ENCODE data around the gene IGSF23. TPM values are rescaled to one million over a fixed set of nuclear protein-coding genes. Genes with fewer than 3 reads are reported as not detected.
A peak's percentile ranks its signal among the peaks of the same experiment; 100 is the strongest.
"Not testable (repeated sequence)": the region's sequence is repeated elsewhere in the genome, so short reads cannot be mapped to it uniquely, and the experiment has no call there.

Gene IGSF23
- total RNA-seq, 1 donor from 2014 or later, result not detected

- DNase-seq (ENCODE audit: extremely low spot score, unreplicated experiment), result no peak
Measured at GRCh38 chr19:44628793-44629192, 15.4 kb downstream of the IGSF23 start.

GRCh38 chr19:44631611-44632010 lies 18.2 kb downstream of the IGSF23 start:
- H3K27me3 Mint-ChIP-seq, result peaks cover 16% of the 10 kb centered on the region
- not testable (repeated sequence) for H3K27ac Mint-ChIP-seq; H3K4me3 Mint-ChIP-seq; DNase-seq (ENCODE audit: extremely low spot score, unreplicated experiment); H3K36me3 Mint-ChIP-seq; H3K9me3 Mint-ChIP-seq
- peaks cover 20% of the 10 kb centered on the region for H3K4me1 Mint-ChIP-seq (ENCODE audit: unreplicated experiment)

More at GRCh38 chr19:44628793-44629192, 15.4 kb downstream of the IGSF23 start:
- no peaks in the 10 kb centered on the region for H3K36me3 Mint-ChIP-seq
- peaks cover 16% of the 10 kb centered on the region for H3K27me3 Mint-ChIP-seq
- peaks cover 4% of the 10 kb centered on the region for H3K4me1 Mint-ChIP-seq (ENCODE audit: unreplicated experiment)
- H3K9me3 Mint-ChIP-seq, result peaks cover 4% of the 10 kb centered on the region
- no peak overlapping the region for H3K4me3 Mint-ChIP-seq
- TF ChIP-seq CTCF (conservative IDR thresholded peaks at IDR 0.05), result no peak
- H3K27ac Mint-ChIP-seq, result no peak overlapping the region

GRCh38 chr19:44634058-44634457 lies 20.7 kb downstream of the IGSF23 start:
- peaks cover 22% of the 10 kb centered on the region for H3K4me1 Mint-ChIP-seq (ENCODE audit: unreplicated experiment)
- not testable (repeated sequence) for H3K4me3 Mint-ChIP-seq; H3K36me3 Mint-ChIP-seq; H3K9me3 Mint-ChIP-seq; DNase-seq (ENCODE audit: extremely low spot score, unreplicated experiment); H3K27ac Mint-ChIP-seq
- H3K27me3 Mint-ChIP-seq, result peaks cover 16% of the 10 kb centered on the region

DNA sequence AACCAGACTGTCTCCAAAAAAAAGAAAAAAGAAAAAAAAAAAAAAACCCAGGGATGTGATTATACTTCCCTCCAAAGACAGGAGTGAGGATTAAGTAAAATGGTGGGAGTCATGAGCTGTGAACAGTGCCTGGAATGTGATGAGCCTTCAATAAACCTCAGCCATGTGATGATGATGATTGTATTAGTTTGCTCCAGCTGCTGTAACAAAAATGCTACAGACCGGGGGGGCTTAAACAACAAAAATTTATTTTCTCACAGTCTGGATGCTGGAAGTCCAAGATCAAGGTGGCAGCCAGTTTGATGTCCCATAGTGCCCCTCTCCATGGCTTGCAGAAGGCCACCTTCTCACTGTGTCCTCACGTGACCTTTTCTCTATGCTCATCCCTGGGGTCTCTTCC lies 21.4 kb downstream of the IGSF23 start:
- Mint-ChIP-seq H3K27me3 (peaks cover 16% of the 10 kb centered on the region), H3K27ac (no peak overlapping the region), H3K36me3 (no peaks in the 10 kb centered on the region), H3K9me3 (peaks cover 7% of the 10 kb centered on the region), H3K4me3 (no peak overlapping the region), H3K4me1 (ENCODE audit: unreplicated experiment) (peaks cover 24% of the 10 kb centered on the region)
- no peak for TF ChIP-seq CTCF (conservative IDR thresholded peaks at IDR 0.05)
- no peak for DNase-seq (ENCODE audit: extremely low spot score, unreplicated experiment)

DNA sequence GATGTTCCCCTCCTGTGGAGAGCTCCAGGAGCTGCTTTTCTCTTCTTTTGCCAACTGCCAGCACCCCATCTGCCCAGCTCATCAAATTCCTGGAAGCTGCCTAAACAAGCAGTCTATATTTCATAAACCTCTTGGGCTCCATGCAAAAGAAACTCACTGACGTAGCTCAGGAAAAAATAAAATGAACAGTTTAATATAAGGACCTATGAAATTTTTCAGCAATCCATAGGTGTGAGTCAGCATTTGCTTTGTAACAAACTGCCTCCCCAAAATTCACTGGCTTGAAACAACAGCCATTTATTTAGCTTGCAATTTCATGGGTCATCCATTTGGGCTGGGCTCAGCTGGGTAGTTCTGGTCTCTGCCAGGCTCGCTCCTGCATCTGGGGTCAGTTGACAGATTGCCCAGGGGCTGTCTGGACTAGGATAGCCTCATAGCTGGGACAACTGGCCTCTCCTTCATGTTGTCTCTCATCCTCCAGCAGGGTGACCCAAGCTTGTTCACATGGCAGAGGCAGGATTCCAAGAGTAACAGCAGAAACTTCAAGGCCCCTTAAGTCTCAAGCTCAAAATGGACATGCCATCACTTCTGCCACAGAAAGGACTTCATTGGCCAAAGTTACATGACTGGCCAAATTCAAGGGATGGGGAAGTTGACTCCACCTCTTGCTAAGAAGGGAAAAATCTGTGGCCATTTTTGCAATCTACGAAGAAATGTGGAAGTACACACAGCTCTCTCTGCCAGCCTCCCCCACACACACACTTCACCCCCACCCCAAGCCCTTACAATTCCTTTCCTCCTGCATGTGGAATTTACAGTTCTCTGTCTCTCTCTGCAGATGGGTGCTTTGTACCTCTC lies 22.4 kb downstream of the IGSF23 start:
- Mint-ChIP-seq H3K9me3 (peaks cover 7% of the 10 kb centered on the region), H3K4me1 (ENCODE audit: unreplicated experiment) (peaks cover 24% of the 10 kb centered on the region), H3K4me3 (no peak overlapping the region), H3K27ac (peak overlapping the region; percentile 44), H3K27me3 (peaks cover 16% of the 10 kb centered on the region), H3K36me3 (no peaks in the 10 kb centered on the region)
- no peak for DNase-seq (ENCODE audit: extremely low spot score, unreplicated experiment)
- TF ChIP-seq CTCF (conservative IDR thresholded peaks at IDR 0.05), result no peak

- Mint-ChIP-seq H3K4me1 (ENCODE audit: unreplicated experiment) (peaks cover 24% of the 10 kb centered on the region), H3K36me3 (no peaks in the 10 kb centered on the region), H3K9me3 (peaks cover 7% of the 10 kb centered on the region), H3K27me3 (peaks cover 20% of the 10 kb centered on the region), H3K27ac (no peak overlapping the region), H3K4me3 (no peak overlapping the region)
- DNase-seq (ENCODE audit: extremely low spot score, unreplicated experiment), result no peak
- no peak for TF ChIP-seq CTCF (conservative IDR thresholded peaks at IDR 0.05)
Measured at GRCh38 chr19:44636439-44637389, 23.4 kb downstream of the IGSF23 start.

Data from type B pancreatic cell (in vitro differentiated cells).